ENCODE data around the gene SPNS2. TPM values are rescaled to one million over a fixed set of nuclear protein-coding genes. Genes with fewer than 3 reads are reported as not detected.

The SPNS2 gene
- total RNA-seq, 1 donor, result 0.43 TPM

GRCh38 chr17:4580291-4580690 lies 81.6 kb downstream of the SPNS2 start:
- no peak overlapping the region for H3K4me3 ChIP-seq (ENCODE audit: low read depth, low read length)
- no peak for TF ChIP-seq CTCF (IDR thresholded peaks at IDR 0.05; ENCODE audit: insufficient read depth, low read depth, low read length)
- DNase-seq (ENCODE audit: low read depth), result no peak

- H3K4me3 ChIP-seq (ENCODE audit: low read depth, low read length), result no peak overlapping the region
- DNase-seq (ENCODE audit: low read depth), result no peak
- no peak for TF ChIP-seq CTCF (IDR thresholded peaks at IDR 0.05; ENCODE audit: insufficient read depth, low read depth, low read length)
These were observed 83.4 kb downstream of the SPNS2 start for GRCh38 chr17:4582101-4582501.

- no peak for DNase-seq (ENCODE audit: low read depth)
- no peak overlapping the region for H3K4me3 ChIP-seq (ENCODE audit: low read depth, low read length)
- TF ChIP-seq CTCF (IDR thresholded peaks at IDR 0.05; ENCODE audit: insufficient read depth, low read depth, low read length), result no peak
These were observed 84.0 kb downstream of the SPNS2 start for GRCh38 chr17:4582691-4583090.

GRCh38 chr17:4583206-4583605 lies 84.5 kb downstream of the SPNS2 start:
- no peak for DNase-seq (ENCODE audit: low read depth)
- no peak for TF ChIP-seq CTCF (IDR thresholded peaks at IDR 0.05; ENCODE audit: insufficient read depth, low read depth, low read length)
- no peak overlapping the region for H3K4me3 ChIP-seq (ENCODE audit: low read depth, low read length)

- no peak for DNase-seq (ENCODE audit: low read depth)
- peak overlapping the region; percentile 23 for H3K4me3 ChIP-seq (ENCODE audit: low read depth, low read length)
- TF ChIP-seq CTCF (IDR thresholded peaks at IDR 0.05; ENCODE audit: insufficient read depth, low read depth, low read length), result peak; percentile 45
These were observed 85.1 kb downstream of the SPNS2 start for GRCh38 chr17:4583782-4584100.

- H3K4me3 ChIP-seq (ENCODE audit: low read depth, low read length), result peak within 1 kb of the TSS; percentile 23
- DNase-seq (ENCODE audit: low read depth), result no peak
- no peak for TF ChIP-seq CTCF (IDR thresholded peaks at IDR 0.05; ENCODE audit: insufficient read depth, low read depth, low read length)
These were observed 85.6 kb downstream of the SPNS2 start, which contains the start of gene SMTNL2 for GRCh38 chr17:4584101-4584916. TSS of gene SMTNL2 (plus strand) at chr17:4584529. CDS start at chr17:4584606, 77 bp downstream.
